HepG2 (cell line): ENCODE measurements around the gene IL9R. TPM values are rescaled to one million over a fixed set of nuclear protein-coding genes. Genes with fewer than 3 reads are reported as not detected.

ENCODE experiments used
- ATAC-seq: fragments of 200-7000 bp; cut with Tn5 transposase; 3 replicates; pipeline ENCODE4 v1.9.1; 2020; ENCODE audit warnings: mild to moderate bottlenecking, moderate library complexity
- BruUV-seq: library from RNA; stranded (reverse); fragments of 400-500 nt; replicated peaks from 2 replicates; lab custom pipeline; 2021; lab: Mats Ljungman, UMichigan
- CTCF ChIA-PET: fragments of 300-600 bp; formaldehyde crosslinking; extraction: SDS; loops from one replicate; lab custom pipeline; 2021; ENCODE audit warnings: low total read pairs, inconsistent platforms, low intra/inter-chr PET ratio; lab: Yijun Ruan, JAX
- POLR2A ChIA-PET: fragments of 350-600 bp; sonication (Branson Sonifier 250); formaldehyde crosslinking; loops from one replicate; lab custom pipeline; 2020; ENCODE audit warnings: antibody characterized with exemption, inconsistent platforms; lab: Yijun Ruan, JAX
- DNase-seq: peaks from one replicate; pipeline ENCODE4 v3.0.0-alpha.2; 2015; ENCODE audit warnings: low spot score
- FAIRE-seq: peaks from 3 replicates; lab custom pipeline; 2011; peaks lifted over from hg19 to GRCh38; lab: Jason Lieb, UNC
- H2AFZ ChIP-seq: one replicate; pipeline ENCODE4 v1.6.1; 2011; ENCODE audit warnings: low read length, inconsistent platforms
- H3K27ac ChIP-seq: fragments of 300-600 bp; 3 replicates; pipeline ENCODE4 v1.8.0; 2011; ENCODE audit warnings: mixed run types, mild to moderate bottlenecking, mixed read lengths, low read length, inconsistent platforms; ENCODE audit not compliant: insufficient read depth; ENCODE audit errors: extremely low read length
- H3K27me3 ChIP-seq, 2 experiments: fragments of 200-600 bp in 1 of 2; 2 replicates in 1 of 2; 3 replicates in 1 of 2; pipeline versions ENCODE4 v1.6.0 to v1.8.0; 2011; ENCODE audit warnings: low read length in 2 of 2, mild to moderate bottlenecking in 2 of 2, moderate library complexity in 2 of 2, inconsistent platforms in 1 of 2; ENCODE audit not compliant: insufficient read depth in 2 of 2, control insufficient read depth in 1 of 2
- H3K36me3 ChIP-seq, 2 experiments: fragments of 200-600 bp in 1 of 2; replicated peaks in 1 of 2; 2 replicates in 1 of 2; 3 replicates in 1 of 2; pipeline versions ENCODE4 v1.5.1 to v1.8.0; 2011; ENCODE audit warnings: low read length in 2 of 2, inconsistent platforms in 1 of 2; ENCODE audit not compliant: insufficient read depth in 2 of 2, control insufficient read depth in 1 of 2
- H3K4me1 ChIP-seq: 2 replicates; pipeline ENCODE4 v1.5.1; 2012; ENCODE audit warnings: low read length, inconsistent platforms; ENCODE audit not compliant: insufficient read depth
- H3K4me2 ChIP-seq: 2 replicates; pipeline ENCODE4 v1.6.0; 2011; ENCODE audit warnings: low read depth, low read length, inconsistent platforms
- H3K4me3 ChIP-seq, 3 experiments: fragments of 200-600 bp in 1 of 3; sonication (generic), shearing (Covaris generic) in 1 of 3; replicated peaks in 1 of 3; 2 replicates each; pipeline ENCODE4 v1.5.1; 2011 to 2016; ENCODE audit warnings: low read length in 3 of 3, inconsistent platforms in 2 of 3, low read depth in 2 of 3, mild to moderate bottlenecking in 2 of 3, control low read depth in 1 of 3, mixed read lengths in 1 of 3; ENCODE audit not compliant: insufficient read depth in 1 of 3
- H3K79me2 ChIP-seq: one replicate; pipeline ENCODE4 v1.6.1; 2011; ENCODE audit warnings: low read length, inconsistent platforms; ENCODE audit not compliant: insufficient read depth
- H3K9ac ChIP-seq: 2 replicates; pipeline ENCODE4 v1.6.0; 2011; ENCODE audit warnings: mild to moderate bottlenecking, low read depth, low read length, inconsistent platforms; ENCODE audit not compliant: insufficient read depth
- H3K9me3 ChIP-seq: 2 replicates; pipeline ENCODE4 v1.5.1; 2012; ENCODE audit warnings: mild to moderate bottlenecking, low read length
- H4K20me1 ChIP-seq: 2 replicates; pipeline ENCODE4 v1.6.0; 2011; ENCODE audit warnings: inconsistent platforms, mild to moderate bottlenecking, low read length, moderate library complexity; ENCODE audit not compliant: insufficient read depth
- NBN ChIP-seq: fragments of 450-650 bp; conservative IDR thresholded peaks from 2 replicates; pipeline ENCODE4 v1.6.1; 2017
- NFATC3 ChIP-seq: sonication (generic); formaldehyde crosslinking; IDR thresholded peaks from 2 replicates; pipeline ENCODE4 v1.5.1; 2020; ENCODE audit warnings: mild to moderate bottlenecking, missing genetic modification reagents
- PHF5A ChIP-seq: IDR thresholded peaks from one replicate; pipeline ENCODE4 v1.6.1; 2018; ENCODE audit warnings: low read depth, missing genetic modification reagents; ENCODE audit not compliant: unreplicated experiment
- SRSF9 ChIP-seq: fragments of 200-400 bp; formaldehyde crosslinking; IDR thresholded peaks from 2 replicates; pipeline ENCODE4 v1.6.1; 2018; ENCODE audit warnings: borderline replicate concordance, mild to moderate bottlenecking, low read depth, low read length; ENCODE audit not compliant: insufficient read depth, poor library complexity, severe bottlenecking
- ZBTB1 ChIP-seq: sonication (generic); formaldehyde crosslinking; IDR thresholded peaks from 2 replicates; pipeline ENCODE4 v1.4.0; 2020; ENCODE audit warnings: missing genetic modification reagents, borderline replicate concordance
- ZKSCAN5 ChIP-seq: sonication (generic); formaldehyde crosslinking; IDR thresholded peaks from 2 replicates; pipeline ENCODE4 v1.5.1; 2020; ENCODE audit warnings: mild to moderate bottlenecking, missing genetic modification reagents
- ZMYM2 ChIP-seq: sonication (generic); formaldehyde crosslinking; IDR thresholded peaks from 2 replicates; pipeline ENCODE4 v1.8.0; 2022; ENCODE audit warnings: mild to moderate bottlenecking, missing genetic modification reagents
- ZNF484 ChIP-seq: sonication (generic); formaldehyde crosslinking; IDR thresholded peaks from 2 replicates; pipeline ENCODE4 v1.5.1; 2020; ENCODE audit warnings: mild to moderate bottlenecking, low read depth, missing genetic modification reagents, borderline replicate concordance
- ZNF546 ChIP-seq: sonication (generic); formaldehyde crosslinking; conservative IDR thresholded peaks from 2 replicates; pipeline ENCODE4 v1.8.1; 2023; ENCODE audit warnings: mild to moderate bottlenecking, missing genetic modification reagents
- ZNF547 ChIP-seq: sonication (generic); formaldehyde crosslinking; IDR thresholded peaks from 2 replicates; pipeline ENCODE4 v1.5.1; 2020; ENCODE audit warnings: mild to moderate bottlenecking, missing genetic modification reagents
- ZNF678 ChIP-seq: sonication (generic); formaldehyde crosslinking; IDR thresholded peaks from 2 replicates; pipeline ENCODE4 v1.4.0; 2020; ENCODE audit warnings: mild to moderate bottlenecking, missing genetic modification reagents
- ZNF773 ChIP-seq: sonication (generic); formaldehyde crosslinking; IDR thresholded peaks from 2 replicates; pipeline ENCODE4 v1.4.0; 2020; ENCODE audit warnings: missing genetic modification reagents, borderline replicate concordance
- ZNF879 ChIP-seq: sonication (generic); formaldehyde crosslinking; IDR thresholded peaks from 2 replicates; pipeline ENCODE4 v1.8.1; 2023; ENCODE audit warnings: missing genetic modification reagents
- ZNF883 ChIP-seq: sonication (generic); formaldehyde crosslinking; IDR thresholded peaks from 2 replicates; pipeline ENCODE4 v1.5.1; 2020; ENCODE audit warnings: mild to moderate bottlenecking, missing genetic modification reagents; ENCODE audit errors: not compliant biosample characterization
- WGBS: methylation state at CpG from one replicate; pipeline ENCODE4 v1.1.6; 2017; ENCODE audit warnings: low lambda C conversion rate; 5-methylcytosine and 5-hydroxymethylcytosine counted together
- in situ Hi-C: cut with HindIII; loops from 2 replicates; pipeline ENCODE4 v1.10.0; 2017; ENCODE audit warnings: low pct_unique_long_range_greater_than_20kb; ENCODE audit not compliant: extremely low pct_ligation_motif_present
- intact Hi-C: fragments of 100-400 bp; cut with micrococcal nuclease; formaldehyde crosslinking; loops from one replicate; pipeline ENCODE4 v1.10.0; 2022; ENCODE audit not compliant: unreplicated experiment
- polyA plus RNA-seq, 8 experiments: library from polyadenylated mRNA; depleted of rRNA in 3 of 8; stranded (reverse) in 7 of 8; unstranded in 1 of 8; fragments of >200 nt; fragmentation: Illumina TruSeq in 4 of 8; extraction: Trizol in 4 of 8; gene quantifications; 2 replicates each; pipeline versions ENCODE4 v1.2.1 to v1.2.3, GENCODE V29; 2011 to 2016; ENCODE audit warnings: low read depth in 4 of 8, missing spikeins in 1 of 8, mixed read lengths in 1 of 8; ENCODE audit not compliant: insufficient read depth in 1 of 8
- total RNA-seq, 5 experiments: library from RNA; depleted of rRNA; stranded (reverse); fragments of >200 nt; fragmentation: Illumina TruSeq; extraction: Trizol; gene quantifications; 2 replicates each; pipeline ENCODE4 v1.2.3, GENCODE V29; 2016; ENCODE audit warnings: low read depth in 1 of 5
- TF ChIP-seq, protein P1 (sequence below): sonication (generic); formaldehyde crosslinking; IDR thresholded peaks from 2 replicates; pipeline ENCODE4 v1.8.0; 2022; ENCODE audit warnings: missing genetic modification reagents, low read depth, mild to moderate bottlenecking, borderline replicate concordance
- TF ChIP-seq, protein P2 (sequence below): sonication (generic); formaldehyde crosslinking; IDR thresholded peaks from 2 replicates; pipeline ENCODE4 v1.8.0; 2022; ENCODE audit warnings: mild to moderate bottlenecking, missing genetic modification reagents, borderline replicate concordance
- TF ChIP-seq, protein P3 (sequence below): sonication (generic); formaldehyde crosslinking; IDR thresholded peaks from 2 replicates; pipeline ENCODE4 v1.5.0; 2020; ENCODE audit warnings: mild to moderate bottlenecking, missing genetic modification reagents
- TF ChIP-seq, protein P4 (sequence below): IDR thresholded peaks from 2 replicates; pipeline ENCODE4 v1.6.1; 2016; ENCODE audit warnings: low read depth, control low read depth

Gene IL9R
- total and polyA plus RNA-seq, 2 of the 13 experiments (the other 11 are each of a cell fraction or from before 2014, with no cell fraction given) = not detected

DNA sequence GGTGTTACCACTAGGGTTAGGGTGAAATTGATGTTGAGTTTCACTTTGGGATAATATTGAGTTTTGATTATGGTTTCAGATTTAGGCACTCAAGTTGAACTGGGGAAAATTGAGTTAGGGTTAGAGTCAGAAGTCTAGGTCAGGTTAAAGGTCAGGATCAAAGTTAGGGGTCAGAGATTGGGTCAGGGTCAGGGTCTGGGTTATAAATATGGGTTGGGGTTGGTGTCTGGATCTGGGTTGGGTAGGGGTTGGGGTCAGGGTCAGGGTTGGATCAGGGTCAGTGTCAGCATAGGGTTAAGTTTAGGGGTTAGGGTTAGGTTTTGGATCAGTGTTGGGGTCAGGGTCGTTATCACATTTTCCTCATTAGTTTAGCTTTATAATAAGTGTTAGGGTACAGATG is 42.7 kb upstream of the IL9R start (continued):
- TF ChIP-seq ZNF678 (CRISPR knock-in tag) = no peak
- TF ChIP-seq PHF5A (CRISPR knock-in tag) = no peak
- no peak for TF ChIP-seq ZNF773 (CRISPR knock-in tag)
- TF ChIP-seq, protein P1, sequence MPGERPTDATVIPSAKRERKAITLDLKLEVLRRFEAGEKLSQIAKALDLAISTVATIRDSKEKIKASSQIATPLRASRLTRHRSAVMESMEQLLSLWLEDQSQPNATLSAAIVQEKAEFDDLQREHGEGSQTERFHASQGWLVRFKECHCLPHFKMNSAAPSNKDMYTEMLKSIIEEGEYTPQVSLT (CRISPR knock-in tag) = no peak
- TF ChIP-seq, protein P2, sequence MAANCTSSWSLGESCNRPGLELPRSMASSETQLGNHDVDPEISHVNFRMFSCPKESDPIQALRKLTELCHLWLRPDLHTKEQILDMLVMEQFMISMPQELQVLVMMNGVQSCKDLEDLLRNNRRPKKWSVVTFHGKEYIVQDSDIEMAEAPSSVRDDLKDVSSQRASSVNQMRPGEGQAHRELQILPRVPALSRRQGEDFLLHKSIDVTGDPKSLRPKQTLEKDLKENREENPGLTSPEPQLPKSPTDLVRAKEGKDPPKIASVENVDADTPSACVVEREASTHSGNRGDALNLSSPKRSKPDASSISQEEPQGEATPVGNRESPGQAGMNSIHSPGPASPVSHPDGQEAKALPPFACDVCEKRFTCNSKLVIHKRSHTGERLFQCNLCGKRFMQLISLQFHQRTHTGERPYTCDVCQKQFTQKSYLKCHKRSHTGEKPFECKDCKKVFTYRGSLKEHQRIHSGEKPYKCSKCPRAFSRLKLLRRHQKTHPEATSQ (CRISPR knock-in tag) = no peak

DNA sequence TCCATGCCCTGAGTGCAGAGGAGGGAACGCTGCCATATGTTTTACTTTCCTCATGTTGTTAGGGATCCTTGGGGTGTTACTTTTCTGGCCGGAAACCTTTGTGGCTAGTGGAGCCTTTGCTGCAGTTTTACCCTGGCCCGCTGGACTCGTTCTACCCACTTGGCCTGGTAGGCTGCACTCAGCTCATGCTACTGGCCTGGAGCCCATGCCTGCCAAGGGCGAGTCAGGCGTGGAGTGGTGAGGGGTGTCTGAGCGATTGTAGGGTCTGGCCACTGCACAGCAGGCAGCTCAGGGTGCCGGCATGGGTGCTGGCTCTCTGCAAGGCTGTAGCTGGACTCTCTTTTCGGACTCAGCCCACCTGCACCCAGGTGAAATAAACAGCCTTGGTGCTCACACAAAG is 41.4 kb upstream of the IL9R start:
- H3K4me2 ChIP-seq = no peak overlapping the region
- H3K9me3 ChIP-seq = peaks cover 54% of the 10 kb centered on the region
- H3K4me3 ChIP-seq = no peak overlapping the region
- intact Hi-C loops = no loop called here
- FAIRE-seq (no peak), DNase-seq (no peak), ATAC-seq (no peak)
- ChIA-PET CTCF (no interaction called here), POLR2A (no interaction called here)
- H3K27ac ChIP-seq = no peak overlapping the region
- in situ Hi-C loops = no loop called here
- H3K36me3 ChIP-seq = no peaks in the 10 kb centered on the region
- no peaks in the 10 kb centered on the region for H3K79me2 ChIP-seq
- no peaks in the 10 kb centered on the region for H3K4me1 ChIP-seq
- no peak overlapping the region for H2AFZ ChIP-seq
- no peaks in the 10 kb centered on the region for H4K20me1 ChIP-seq
- no peak overlapping the region for H3K9ac ChIP-seq
- WGBS = 20% methylated on average over 1 of the region's 9 CpGs
- no peak for TF ChIP-seq SRSF9
- TF ChIP-seq ZBTB1 (CRISPR knock-in tag) = no peak
- no peak for TF ChIP-seq ZNF546 (CRISPR knock-in tag)
- no peak for TF ChIP-seq NFATC3 (CRISPR knock-in tag)
- no peak for TF ChIP-seq ZKSCAN5 (CRISPR knock-in tag)
- TF ChIP-seq, protein P3, sequence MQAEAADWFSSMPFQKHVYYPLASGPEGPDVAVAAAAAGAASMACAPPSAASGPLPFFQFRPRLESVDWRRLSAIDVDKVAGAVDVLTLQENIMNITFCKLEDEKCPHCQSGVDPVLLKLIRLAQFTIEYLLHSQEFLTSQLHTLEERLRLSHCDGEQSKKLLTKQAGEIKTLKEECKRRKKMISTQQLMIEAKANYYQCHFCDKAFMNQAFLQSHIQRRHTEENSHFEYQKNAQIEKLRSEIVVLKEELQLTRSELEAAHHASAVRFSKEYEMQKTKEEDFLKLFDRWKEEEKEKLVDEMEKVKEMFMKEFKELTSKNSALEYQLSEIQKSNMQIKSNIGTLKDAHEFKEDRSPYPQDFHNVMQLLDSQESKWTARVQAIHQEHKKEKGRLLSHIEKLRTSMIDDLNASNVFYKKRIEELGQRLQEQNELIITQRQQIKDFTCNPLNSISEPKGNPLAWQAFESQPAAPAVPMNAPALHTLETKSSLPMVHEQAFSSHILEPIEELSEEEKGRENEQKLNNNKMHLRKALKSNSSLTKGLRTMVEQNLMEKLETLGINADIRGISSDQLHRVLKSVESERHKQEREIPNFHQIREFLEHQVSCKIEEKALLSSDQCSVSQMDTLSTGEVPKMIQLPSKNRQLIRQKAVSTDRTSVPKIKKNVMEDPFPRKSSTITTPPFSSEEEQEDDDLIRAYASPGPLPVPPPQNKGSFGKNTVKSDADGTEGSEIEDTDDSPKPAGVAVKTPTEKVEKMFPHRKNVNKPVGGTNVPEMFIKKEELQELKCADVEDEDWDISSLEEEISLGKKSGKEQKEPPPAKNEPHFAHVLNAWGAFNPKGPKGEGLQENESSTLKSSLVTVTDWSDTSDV (CRISPR knock-in tag) = no peak
- TF ChIP-seq, protein P4, sequence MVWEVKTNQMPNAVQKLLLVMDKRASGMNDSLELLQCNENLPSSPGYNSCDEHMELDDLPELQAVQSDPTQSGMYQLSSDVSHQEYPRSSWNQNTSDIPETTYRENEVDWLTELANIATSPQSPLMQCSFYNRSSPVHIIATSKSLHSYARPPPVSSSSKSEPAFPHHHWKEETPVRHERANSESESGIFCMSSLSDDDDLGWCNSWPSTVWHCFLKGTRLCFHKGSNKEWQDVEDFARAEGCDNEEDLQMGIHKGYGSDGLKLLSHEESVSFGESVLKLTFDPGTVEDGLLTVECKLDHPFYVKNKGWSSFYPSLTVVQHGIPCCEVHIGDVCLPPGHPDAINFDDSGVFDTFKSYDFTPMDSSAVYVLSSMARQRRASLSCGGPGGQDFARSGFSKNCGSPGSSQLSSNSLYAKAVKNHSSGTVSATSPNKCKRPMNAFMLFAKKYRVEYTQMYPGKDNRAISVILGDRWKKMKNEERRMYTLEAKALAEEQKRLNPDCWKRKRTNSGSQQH (CRISPR knock-in tag) = no peak
- no peak for TF ChIP-seq NBN
- TF ChIP-seq ZNF883 (CRISPR knock-in tag) = no peak
- no peak for TF ChIP-seq ZNF879 (CRISPR knock-in tag)
- no peak for TF ChIP-seq ZMYM2
- TF ChIP-seq ZNF484 (CRISPR knock-in tag) = no peak
- no peak for TF ChIP-seq ZNF547 (CRISPR knock-in tag)
- TF ChIP-seq, all 625 proteins: peak for 0
- H3K27me3 ChIP-seq = no peaks in the 10 kb centered on the region
- BruUV-seq = no TSS peak
